GM18498 (cell line): Measurements from ENCODE around the gene STMND1.

Experiments used
- ATAC-seq: cut with Tn5 transposase; IDR thresholded peaks from one replicate; pipeline ENCODE4 v1.9.1; 2021; ENCODE audit warnings: mild to moderate bottlenecking, moderate library complexity; ENCODE audit not compliant: unreplicated experiment

STMND1 gene

DNA sequence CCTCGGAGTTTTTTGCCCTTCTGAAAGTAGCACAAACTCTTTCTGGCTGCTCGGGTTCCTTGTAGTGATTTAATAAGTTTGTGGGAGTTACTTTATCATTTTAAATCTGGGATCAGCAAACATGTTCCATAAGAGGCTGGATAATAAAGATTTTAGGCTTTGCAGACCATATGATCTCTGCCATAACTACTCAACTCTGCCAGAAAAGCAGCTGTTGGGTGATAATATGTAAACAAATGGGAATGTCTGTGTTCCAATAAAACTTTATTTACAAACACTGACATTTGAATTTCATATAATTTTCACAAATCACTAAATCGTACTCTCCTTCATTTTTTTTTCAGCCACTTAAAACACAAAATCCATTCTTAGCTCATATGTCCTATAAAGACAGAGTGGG is 3.9 kb upstream of the STMND1 start:
- no peak for ATAC-seq

DNA sequence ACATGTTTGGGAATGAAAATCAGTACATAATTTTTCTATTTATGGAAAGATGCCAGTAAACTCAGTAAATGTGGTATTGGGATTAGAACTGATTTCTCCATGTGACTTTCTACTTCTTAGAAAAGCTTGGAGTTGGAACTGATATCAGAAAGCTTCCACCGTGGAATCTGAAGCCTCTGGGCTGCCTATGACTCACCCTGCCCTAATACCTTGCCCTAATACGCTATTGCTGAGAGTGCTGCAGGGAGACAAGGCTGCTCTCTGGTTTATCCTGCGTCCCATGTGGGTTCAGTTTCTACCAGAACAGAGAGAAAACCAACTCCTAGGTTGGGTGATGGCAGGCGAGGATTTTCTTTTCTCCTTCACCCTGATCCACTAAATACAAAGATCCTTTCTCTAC is 3.3 kb upstream of the STMND1 start:
- ATAC-seq, result no peak

GRCh38 chr6:17099401-17100059 is 2.3 kb upstream of the STMND1 start:
- no peak for ATAC-seq

GRCh38 chr6:17100806-17101205 is 1.0 kb upstream of the STMND1 start:
- ATAC-seq, result no peak

GRCh38 chr6:17102258-17102870 is 514 bp downstream of the STMND1 start:
- ATAC-seq, result no peak

DNA sequence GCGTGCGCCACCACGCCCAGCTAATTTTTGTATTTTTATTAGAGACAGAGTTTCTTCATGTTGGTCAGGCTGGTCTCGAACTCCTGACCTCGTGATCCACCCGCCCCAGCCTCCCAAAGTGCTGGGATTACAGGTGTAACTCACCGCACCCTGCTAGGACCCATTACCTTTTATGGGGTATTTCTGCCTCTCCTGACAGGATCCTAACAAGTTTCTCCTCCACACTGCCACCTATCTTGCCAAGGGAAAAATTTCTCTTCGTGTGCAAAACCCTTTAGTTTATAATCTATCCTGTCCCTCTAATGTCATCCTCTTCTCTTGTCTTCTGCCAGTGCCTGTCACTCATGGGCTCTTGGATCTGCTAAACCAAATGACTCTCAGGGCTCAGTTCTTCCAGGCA is 1.9 kb downstream of the STMND1 start:
- ATAC-seq, result no peak

DNA sequence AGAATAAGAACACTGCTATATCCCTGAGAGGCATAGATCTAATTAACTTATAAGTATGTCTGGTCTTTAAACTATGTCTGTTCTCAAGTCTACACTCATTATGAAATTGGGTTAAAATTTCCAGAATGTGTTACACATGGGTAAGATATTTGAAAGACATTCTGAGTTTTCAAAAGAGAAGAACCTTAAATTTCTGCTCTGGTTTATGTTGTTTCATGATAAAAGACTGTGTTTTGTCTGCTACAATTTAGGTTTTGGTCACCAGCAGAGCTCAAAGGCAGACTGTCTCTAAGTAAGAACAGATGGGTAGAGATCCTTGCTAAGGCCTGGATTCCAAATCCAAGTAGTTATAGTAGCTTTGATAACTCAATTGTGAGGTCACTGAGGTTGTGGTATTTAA is 6.0 kb downstream of the STMND1 start:
- ATAC-seq, result no peak

- ATAC-seq, result no peak
Observed at GRCh38 chr6:17115251-17116116, 13.6 kb downstream of the STMND1 start.

- no peak for ATAC-seq
Observed at GRCh38 chr6:17116117-17116440, 14.2 kb downstream of the STMND1 start.

DNA sequence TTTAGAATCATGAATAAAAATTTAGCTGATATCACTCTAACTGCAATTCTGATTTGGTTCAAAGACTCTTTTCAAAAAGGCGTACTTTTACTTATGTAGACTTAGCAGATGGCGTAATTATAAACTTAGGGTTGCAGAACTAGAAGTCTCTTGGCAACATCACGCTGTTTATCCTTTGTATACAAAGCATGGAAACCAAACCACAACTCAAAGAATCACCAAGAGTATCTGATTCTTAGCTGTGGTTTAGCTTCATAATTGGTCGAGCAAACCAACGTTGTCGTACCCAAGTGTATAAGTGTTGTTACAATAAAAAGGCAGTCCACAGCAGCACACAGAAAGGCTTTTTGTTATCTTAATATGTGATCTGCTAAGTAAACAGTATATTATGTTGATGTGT is 18.2 kb downstream of the STMND1 start:
- ATAC-seq, result no peak

DNA sequence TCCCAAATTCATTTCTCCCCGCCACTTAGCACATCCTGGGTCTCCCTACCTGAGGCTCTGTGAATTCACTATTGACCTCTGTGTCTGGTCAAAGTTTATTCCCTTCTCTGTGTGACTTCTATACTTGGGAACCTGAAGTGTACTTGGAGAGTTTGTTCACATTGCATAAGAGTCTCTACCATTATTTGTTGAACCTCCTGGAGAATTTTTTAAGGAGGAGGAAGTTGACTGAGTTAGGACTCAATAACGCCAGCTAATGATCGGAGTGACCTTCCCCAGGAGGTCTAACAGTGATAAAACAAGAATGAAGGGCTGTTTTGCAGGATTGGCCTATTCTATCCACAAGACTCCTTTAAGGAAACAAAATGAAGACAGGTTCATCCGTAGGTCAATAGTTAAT is 23.6 kb downstream of the STMND1 start:
- ATAC-seq, result no peak

DNA sequence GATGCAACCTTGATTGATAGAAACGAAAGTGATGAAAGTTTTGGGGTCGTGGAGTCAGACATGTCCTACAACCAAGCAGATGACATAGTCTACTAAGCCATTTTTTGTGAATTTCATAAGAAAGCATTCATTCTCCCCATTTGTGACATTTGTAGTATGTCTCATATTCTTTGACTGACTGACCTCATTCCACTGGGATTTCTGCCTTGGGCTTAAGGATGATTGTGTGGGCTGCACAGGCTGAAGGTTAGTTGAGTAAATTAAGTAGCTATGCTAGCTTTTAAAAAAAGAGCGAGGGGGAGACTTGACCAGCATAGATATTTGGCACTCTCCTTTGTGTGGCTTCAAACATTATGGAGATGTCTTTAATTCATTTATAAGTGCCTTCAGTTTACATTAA is 28.9 kb downstream of the STMND1 start:
- no peak for ATAC-seq

DNA sequence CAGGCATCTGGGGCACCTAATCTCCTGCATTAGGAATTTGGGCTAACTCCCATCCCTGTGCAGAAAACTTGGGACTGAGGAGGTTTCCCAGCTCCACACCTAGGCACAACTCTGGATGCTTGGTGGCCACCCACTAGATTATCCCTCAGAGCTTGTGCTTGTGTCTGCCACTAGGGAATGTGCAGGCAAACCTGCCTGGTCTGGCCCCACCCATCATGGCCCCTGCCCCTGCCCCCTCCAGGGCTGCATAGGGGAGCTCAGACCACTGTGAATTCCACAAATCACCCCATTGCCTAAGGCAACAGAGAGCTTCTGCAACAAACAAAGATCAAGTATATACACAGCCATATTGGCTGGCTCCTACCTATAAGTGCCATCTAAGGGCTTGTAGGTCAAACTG is 31.1 kb downstream of the STMND1 start:
- ATAC-seq, result no peak

GRCh38 chr6:17138033-17138432 is 36.2 kb downstream of the STMND1 start:
- ATAC-seq, result no peak

GRCh38 chr6:17144016-17144415 is 42.2 kb downstream of the STMND1 start:
- ATAC-seq, result no peak

- no peak for ATAC-seq
Observed at GRCh38 chr6:17149571-17149970, 47.7 kb downstream of the STMND1 start.

DNA sequence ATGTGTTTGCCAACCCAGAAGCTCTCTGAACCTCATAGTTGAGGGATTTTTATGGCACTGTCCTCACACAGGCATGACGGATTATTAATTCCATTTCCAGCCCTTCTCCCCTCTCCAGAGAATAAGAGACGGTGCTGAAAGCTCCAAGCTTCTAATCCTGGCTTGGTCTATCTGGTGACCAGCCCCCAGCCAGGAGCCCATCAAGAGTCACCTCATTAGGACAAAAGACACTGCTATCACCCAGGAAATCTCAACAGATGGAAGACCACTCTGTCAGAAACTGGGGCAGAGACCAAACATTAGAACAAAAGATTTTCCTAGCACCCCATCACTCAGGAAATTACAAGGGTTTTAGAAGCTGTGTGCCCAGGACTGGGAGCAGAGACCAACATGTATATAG is 48.2 kb downstream of the STMND1 start:
- no peak for ATAC-seq

GRCh38 chr6:17151888-17152287 is 50.0 kb downstream of the STMND1 start:
- no peak for ATAC-seq

DNA sequence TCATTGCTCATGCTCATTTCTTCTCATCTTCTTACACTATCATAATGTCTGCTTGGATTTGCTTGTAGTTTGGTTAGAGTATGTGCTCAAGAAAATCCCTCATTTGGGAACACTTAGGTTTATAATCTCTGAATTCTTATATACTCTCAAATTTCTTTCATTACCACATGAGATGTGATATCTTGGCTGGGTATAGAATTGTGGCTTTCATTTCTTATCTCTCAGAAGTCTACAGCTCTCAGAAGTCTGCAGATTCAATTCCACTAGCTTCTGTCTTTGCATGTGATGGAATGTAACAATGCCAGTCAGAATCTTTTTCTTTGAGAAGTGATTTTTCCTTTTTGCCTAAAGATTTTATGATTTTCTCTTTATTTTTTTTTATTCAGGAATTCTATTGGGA is 50.9 kb downstream of the STMND1 start:
- ATAC-seq, result no peak

DNA sequence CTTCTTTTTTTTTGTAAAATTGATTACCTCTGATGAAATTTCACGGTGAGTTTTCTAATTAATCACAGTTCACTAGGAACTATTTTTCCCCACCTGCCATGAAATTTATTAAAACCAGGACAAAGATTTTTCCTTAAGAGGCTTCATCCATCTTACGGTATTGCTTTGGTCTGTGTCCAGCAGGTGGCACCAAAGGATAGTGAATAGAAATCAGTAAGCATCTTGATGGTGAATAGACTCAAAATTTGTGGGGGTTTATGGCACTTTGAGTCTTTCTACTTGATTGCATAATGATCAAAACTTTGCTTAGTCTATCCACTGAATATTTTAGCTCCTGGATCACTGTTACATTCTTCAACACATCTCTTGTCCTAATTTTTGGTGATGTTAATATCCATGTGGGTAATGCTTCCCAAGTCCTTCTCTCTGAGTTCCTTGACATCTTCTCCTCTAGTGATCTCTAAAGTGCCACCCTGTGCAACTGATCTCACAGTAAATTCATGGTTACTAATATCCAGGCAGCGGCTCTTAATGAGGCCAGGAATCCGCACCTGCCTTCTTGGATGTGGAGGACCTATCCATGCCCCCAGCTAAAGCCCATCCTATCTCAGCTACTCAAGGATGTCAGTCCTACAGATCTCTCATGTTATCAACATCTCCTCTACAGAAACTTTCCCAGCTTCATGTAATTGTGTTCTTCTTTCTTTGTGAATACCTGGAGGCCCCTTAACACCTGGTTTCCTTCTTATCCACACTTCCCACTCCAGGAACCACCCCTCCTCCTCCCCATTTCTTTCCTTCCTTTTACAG is 54.5 kb downstream of the STMND1 start:
- ATAC-seq, result no peak

DNA sequence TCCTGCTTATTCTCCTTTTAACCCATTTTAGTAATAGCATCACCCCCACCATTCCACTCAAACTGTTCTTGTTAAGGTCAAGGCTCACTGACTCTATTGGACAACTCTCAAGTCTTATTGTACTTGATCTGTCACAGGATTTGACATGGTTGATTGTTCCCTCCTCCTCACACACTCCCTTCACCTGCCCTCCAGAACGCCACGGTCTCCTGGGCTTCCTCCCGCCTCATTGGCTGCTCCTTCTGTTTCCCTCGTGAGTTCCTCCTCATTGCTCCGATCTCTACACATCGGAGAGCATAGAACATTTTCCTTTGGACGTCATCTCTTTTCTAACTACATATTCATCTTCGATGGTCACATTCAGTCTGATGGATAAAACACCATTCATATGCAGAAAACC is 55.1 kb downstream of the STMND1 start:
- no peak for ATAC-seq
